ENCODE data around the gene COL5A2.

COL5A2 gene

GRCh38 chr2:189048189-189048588, 131.4 kb downstream of the COL5A2 start:
- DNase-seq (ENCODE audit: low read depth): no peak

GRCh38 chr2:189047171-189047888, 132.2 kb downstream of the COL5A2 start:
- no peak for DNase-seq (ENCODE audit: low read depth)

- no peak for DNase-seq (ENCODE audit: low read depth)
These were observed 133.2 kb downstream of the COL5A2 start for GRCh38 chr2:189046320-189046719.

- DNase-seq (ENCODE audit: low read depth): no peak
These were observed 133.7 kb downstream of the COL5A2 start for GRCh38 chr2:189045836-189046235.

GRCh38 chr2:189037518-189037917, 142.0 kb downstream of the COL5A2 start:
- DNase-seq (ENCODE audit: low read depth): no peak

GRCh38 chr2:189024901-189025618, 154.5 kb downstream of the COL5A2 start:
- DNase-seq (ENCODE audit: low read depth): no peak

- no peak for DNase-seq (ENCODE audit: low read depth)
These were observed 157.1 kb downstream of the COL5A2 start for GRCh38 chr2:189022492-189022891.

- no peak for DNase-seq (ENCODE audit: low read depth)
These were observed 157.5 kb downstream of the COL5A2 start for GRCh38 chr2:189022053-189022481.

DNA sequence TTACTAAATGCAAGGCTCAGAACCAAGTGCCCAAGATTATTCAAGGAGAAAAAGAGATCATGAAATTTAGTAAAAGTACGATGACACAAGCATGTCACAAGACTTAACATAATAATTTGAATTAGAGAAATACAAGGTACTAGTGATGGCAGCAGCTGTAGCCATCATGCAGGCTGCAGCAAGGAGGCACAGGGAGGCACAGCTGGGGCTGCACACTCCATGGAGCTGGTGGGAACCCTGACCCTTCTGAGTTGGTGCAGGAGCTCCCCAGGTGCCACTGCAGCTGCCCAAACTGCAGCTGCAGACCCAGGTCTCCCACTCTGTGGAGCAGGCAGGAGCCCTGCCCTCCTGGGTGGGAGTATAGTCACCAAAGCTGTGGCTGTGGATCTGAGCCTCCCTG, 159.4 kb downstream of the COL5A2 start:
- DNase-seq (ENCODE audit: low read depth): no peak

- DNase-seq (ENCODE audit: low read depth): no peak
These were observed 160.9 kb downstream of the COL5A2 start for GRCh38 chr2:189018631-189019030.

GRCh38 chr2:189016311-189016861, 163.2 kb downstream of the COL5A2 start:
- DNase-seq (ENCODE audit: low read depth): no peak

GRCh38 chr2:189015359-189015758, 164.2 kb downstream of the COL5A2 start:
- DNase-seq (ENCODE audit: low read depth): no peak

DNA sequence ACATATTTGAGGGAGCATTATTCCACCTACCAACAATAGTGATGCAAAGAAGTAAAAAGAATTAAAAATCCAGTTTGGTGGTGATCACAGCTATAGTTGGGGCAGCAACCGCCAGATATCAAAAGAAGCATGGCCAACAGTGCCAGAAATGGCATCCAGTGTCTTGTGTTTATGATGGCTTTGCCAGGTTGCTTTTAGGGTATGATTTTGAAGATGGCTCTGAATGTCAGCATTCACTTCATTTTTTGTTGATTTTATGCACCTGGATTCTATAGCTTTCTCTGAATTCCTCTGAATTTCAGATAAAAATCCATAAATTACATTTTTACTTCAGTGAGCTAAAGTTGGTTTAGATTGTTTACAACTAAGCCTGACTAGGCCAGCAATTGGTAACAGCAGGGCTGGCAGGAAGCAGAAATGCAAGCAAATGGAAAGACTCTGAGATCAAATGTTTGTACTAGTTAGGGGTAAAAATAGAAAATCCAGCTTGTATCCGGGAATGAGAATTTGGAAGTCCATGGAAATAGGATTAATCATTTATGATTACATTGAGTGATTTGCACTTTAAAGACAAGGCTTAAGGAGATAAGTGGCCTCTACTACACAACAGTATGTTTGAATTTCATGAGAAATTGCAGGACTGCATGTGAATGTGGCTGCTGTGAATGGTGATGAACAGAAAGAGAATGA, 165.0 kb downstream of the COL5A2 start:
- no peak for DNase-seq (ENCODE audit: low read depth)

DNA sequence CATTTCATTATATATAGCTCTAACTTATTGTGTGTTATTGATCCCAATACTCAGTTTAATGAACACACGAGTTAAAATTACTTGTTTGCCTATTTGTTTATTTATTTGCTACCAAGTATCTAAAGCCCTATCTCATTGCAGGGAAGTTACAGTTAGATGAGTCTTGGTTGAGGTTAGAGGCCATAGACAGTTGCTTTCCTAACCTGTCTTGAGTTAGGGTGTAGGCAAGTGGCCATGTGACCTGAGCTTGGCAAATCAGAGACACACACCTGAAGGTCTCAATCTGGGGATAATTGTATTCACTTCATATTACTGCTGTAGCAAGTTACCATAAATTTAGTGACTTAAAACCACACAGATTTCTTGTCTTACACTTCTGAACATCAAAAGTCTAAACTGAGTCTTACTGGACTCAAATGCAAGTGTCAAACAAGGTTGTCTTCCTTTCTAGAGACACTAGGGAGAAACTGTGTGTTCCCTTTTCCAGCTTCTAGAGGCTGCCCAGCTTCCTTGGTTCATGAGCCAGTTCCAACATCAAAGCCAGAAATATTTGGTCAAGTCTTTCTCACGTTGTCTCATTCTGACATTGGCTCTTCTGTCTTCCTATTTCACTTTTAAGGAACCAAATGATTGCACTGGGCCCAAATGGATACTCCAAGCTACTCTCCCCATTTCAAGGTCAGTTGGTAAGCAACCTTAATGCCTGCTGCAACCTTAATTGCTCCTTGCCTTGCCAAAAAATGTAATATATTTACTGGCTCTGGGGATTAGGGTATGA, 165.7 kb downstream of the COL5A2 start:
- no peak for DNase-seq (ENCODE audit: low read depth)

DNA sequence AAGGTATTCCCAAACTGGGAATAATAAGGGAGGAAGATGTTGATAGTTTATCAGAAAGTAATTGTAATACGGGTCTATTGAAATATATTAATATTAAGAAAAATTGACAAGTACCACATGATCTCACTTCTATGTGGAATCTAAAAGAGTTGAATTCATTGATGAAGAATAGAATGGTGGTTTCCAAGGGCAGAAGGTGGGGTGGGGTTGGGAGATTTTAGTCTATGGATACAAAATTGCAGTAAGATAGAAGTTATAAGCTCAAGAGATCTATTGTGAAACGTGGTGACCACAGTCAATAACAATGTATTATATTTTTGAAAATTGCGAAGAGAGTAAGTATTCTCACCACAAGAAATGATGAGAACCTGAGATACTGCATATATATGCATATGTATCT, 166.5 kb downstream of the COL5A2 start:
- DNase-seq (ENCODE audit: low read depth): no peak

GRCh38 chr2:189012351-189012750, 167.2 kb downstream of the COL5A2 start:
- no peak for DNase-seq (ENCODE audit: low read depth)

DNA sequence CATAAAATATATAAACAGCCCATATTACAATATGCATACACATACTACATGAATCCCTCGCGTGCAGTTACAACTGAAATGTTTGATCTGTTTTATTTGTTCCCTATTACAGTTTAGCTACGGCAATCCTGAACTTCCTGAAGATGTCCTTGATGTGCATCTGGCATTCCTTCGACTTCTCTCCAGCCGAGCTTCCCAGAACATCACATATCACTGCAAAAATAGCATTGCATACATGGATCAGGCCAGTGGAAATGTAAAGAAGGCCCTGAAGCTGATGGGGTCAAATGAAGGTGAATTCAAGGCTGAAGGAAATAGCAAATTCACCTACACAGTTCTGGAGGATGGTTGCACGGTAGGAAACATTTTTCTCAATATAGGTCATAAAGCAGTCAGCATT, 169.0 kb downstream of the COL5A2 start:
- no peak for DNase-seq (ENCODE audit: low read depth)

GRCh38 chr2:189008555-189009262, 170.9 kb downstream of the COL5A2 start:
- DNase-seq (ENCODE audit: low read depth): no peak

DNA sequence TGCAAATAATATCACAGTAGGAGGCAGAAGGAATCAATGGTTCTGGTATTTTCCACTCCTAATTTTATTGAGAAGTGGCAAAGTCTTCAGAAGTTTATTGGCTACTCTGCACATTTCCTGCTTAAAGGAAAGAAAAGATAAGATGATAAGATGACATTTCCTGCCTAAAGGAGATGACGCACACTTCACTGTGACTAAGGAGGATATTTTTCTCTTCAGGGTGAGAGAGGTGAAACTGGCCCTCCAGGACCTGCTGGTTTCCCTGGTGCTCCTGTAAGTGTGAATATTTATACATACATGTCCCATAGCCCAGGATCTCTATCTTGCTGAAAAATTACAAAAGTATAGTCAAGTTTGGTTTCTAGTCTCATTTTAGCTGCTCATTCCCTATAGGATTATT, 177.5 kb downstream of the COL5A2 start:
- no peak for DNase-seq (ENCODE audit: low read depth)

DNA sequence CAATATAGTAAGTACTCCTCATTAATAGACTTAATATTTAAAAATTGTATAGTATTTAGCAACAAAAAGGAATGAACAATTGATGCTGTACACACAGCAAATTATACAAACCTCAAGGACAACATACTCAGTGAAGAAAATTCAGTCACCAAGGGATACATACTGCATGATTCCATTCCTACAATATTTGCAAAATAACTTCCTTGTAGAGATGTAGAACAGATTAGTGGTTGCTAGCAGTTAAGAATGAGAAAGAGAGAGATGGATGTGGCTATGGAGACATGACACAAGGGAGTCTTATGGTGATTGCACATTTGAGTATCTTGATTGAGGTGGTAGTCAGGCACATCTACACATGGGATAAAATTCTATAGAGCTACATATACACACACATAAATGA, 179.3 kb downstream of the COL5A2 start:
- DNase-seq (ENCODE audit: low read depth): no peak

GRCh38 chr2:188997263-188997662, 182.3 kb downstream of the COL5A2 start:
- no peak for DNase-seq (ENCODE audit: low read depth)

All from activated T-helper 9 cell treated with anti-CD3 and anti-CD28 coated beads, Interleukin-2, amount 50 U/mL, for 16 hours (primary cell).